ENCODE results near the gene TMEM80. TPM values are rescaled to one million over a fixed set of nuclear protein-coding genes. Genes with fewer than 3 reads are reported as not detected.

The TMEM80 gene
- total and polyA plus RNA-seq, 9 of the 15 experiments (the other 6 are each of a cell fraction or from before 2014, with no cell fraction given): 5.1 to 30.1 (median 12.4) TPM

DNA sequence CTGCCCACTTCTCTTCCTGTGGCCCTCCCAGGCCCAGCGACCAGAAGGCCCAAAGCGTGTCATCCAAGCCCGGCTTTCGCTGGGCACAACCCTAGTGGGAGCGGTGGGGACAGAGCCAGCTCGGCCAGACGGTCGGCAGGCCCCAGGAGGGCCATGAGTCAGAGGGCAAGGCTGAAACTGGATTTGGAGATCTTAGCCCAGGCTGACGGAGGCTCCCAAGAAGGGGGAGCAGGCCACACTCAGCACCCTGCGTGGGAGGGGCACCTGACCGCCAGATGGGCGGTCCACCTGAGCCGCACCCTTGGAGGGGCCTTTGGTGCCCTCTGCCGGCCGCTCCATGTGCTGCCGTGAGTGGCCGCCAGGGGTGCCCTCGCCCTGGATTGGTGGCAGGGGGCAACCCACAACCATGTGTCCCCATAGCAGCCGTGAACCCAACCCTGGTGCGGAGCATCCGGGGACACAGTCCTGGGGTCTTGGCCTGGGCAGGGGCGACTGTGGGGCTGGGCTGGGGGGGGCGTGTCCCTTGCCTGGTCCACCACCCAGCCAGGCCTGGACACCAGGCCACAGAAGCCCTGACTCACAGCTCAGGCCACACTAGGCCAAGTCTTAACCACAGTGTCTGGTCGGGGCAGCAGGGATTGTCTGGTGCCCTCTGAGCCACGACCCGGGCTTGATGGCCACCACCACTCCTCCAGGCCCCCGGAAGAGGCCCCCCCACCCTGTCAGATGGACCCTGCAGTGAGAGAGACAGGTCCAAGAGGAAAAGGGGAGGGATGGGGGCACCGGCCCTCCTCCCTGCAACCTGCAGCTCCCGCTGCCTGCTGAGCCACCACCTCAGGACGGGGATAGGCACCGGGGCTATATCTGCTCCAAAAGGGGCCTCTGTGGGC, 32.5 kb downstream of the TMEM80 start (continued):
- TF ChIP-seq, protein P1, sequence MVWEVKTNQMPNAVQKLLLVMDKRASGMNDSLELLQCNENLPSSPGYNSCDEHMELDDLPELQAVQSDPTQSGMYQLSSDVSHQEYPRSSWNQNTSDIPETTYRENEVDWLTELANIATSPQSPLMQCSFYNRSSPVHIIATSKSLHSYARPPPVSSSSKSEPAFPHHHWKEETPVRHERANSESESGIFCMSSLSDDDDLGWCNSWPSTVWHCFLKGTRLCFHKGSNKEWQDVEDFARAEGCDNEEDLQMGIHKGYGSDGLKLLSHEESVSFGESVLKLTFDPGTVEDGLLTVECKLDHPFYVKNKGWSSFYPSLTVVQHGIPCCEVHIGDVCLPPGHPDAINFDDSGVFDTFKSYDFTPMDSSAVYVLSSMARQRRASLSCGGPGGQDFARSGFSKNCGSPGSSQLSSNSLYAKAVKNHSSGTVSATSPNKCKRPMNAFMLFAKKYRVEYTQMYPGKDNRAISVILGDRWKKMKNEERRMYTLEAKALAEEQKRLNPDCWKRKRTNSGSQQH (CRISPR knock-in tag; IDR thresholded peaks at IDR 0.05): no peak
- TF ChIP-seq RBM14 (IDR thresholded peaks at IDR 0.05; ENCODE audit: borderline replicate concordance, insufficient read depth, low read depth, low read length) (no peak), CREB1 (IDR thresholded peaks at IDR 0.05) (peak; percentile 48; the same call in 1 of the 2 replicates), CREB1 (CRISPR knock-in tag; IDR thresholded peaks at IDR 0.05) (peak; percentile 60; the same call in 1 of the 2 replicates), NRF1 (conservative IDR thresholded peaks at IDR 0.05 in 1 of 2, IDR thresholded peaks at IDR 0.05 in 1 of 2) (peak; percentile 62 to 75), HNRNPLL (IDR thresholded peaks at IDR 0.05; ENCODE audit: low read depth, low read length, poor library complexity, severe bottlenecking) (no peak), POLR2AphosphoS5 (IDR thresholded peaks at IDR 0.05; ENCODE audit: control insufficient read depth, insufficient read depth, low read depth, low read length) (peak; percentile 20; the same call in 1 of the 2 replicates), SMAD4 (CRISPR knock-in tag; conservative IDR thresholded peaks at IDR 0.05) (peak; percentile 71), NONO (IDR thresholded peaks at IDR 0.05; ENCODE audit: low read depth in 2 of 2, low read length in 1 of 2) (peak in 1 of 2 experiments; percentile 42; a peak in 1 of 4 replicates), ADNP (tag; IDR thresholded peaks at IDR 0.05) (no peak), ATF7 (IDR thresholded peaks at IDR 0.05) (peak; percentile 55; the same call in 1 of the 2 replicates), ETV5 (CRISPR knock-in tag; IDR thresholded peaks at IDR 0.05; ENCODE audit: low read depth) (no peak; the same call in 1 of the 2 replicates), ZNF408 (CRISPR knock-in tag; IDR thresholded peaks at IDR 0.05; ENCODE audit: low read depth) (no peak)
- TF ChIP-seq, protein P2, sequence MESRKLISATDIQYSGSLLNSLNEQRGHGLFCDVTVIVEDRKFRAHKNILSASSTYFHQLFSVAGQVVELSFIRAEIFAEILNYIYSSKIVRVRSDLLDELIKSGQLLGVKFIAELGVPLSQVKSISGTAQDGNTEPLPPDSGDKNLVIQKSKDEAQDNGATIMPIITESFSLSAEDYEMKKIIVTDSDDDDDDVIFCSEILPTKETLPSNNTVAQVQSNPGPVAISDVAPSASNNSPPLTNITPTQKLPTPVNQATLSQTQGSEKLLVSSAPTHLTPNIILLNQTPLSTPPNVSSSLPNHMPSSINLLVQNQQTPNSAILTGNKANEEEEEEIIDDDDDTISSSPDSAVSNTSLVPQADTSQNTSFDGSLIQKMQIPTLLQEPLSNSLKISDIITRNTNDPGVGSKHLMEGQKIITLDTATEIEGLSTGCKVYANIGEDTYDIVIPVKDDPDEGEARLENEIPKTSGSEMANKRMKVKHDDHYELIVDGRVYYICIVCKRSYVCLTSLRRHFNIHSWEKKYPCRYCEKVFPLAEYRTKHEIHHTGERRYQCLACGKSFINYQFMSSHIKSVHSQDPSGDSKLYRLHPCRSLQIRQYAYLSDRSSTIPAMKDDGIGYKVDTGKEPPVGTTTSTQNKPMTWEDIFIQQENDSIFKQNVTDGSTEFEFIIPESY (CRISPR knock-in tag; IDR thresholded peaks at IDR 0.05): peak; percentile 91
- TF ChIP-seq, protein P3, sequence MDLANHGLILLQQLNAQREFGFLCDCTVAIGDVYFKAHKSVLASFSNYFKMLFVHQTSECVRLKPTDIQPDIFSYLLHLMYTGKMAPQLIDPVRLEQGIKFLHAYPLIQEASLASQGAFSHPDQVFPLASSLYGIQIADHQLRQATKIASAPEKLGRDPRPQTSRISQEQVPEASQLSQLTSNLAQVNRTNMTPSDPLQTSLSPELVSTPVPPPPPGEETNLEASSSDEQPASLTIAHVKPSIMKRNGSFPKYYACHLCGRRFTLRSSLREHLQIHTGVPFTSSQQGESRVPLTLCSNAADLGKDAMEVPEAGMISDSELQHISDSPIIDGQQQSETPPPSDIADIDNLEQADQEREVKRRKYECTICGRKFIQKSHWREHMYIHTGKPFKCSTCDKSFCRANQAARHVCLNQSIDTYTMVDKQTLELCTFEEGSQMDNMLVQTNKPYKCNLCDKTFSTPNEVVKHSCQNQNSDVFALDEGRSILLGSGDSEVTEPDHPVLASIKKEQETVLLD (IDR thresholded peaks at IDR 0.05): peak; percentile 33; the same call in 1 of the 2 replicates
- TF ChIP-seq, protein P4, sequence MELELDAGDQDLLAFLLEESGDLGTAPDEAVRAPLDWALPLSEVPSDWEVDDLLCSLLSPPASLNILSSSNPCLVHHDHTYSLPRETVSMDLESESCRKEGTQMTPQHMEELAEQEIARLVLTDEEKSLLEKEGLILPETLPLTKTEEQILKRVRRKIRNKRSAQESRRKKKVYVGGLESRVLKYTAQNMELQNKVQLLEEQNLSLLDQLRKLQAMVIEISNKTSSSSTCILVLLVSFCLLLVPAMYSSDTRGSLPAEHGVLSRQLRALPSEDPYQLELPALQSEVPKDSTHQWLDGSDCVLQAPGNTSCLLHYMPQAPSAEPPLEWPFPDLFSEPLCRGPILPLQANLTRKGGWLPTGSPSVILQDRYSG (tag; conservative IDR thresholded peaks at IDR 0.05; ENCODE audit: low read depth): no peak
- TF ChIP-seq, protein P5, sequence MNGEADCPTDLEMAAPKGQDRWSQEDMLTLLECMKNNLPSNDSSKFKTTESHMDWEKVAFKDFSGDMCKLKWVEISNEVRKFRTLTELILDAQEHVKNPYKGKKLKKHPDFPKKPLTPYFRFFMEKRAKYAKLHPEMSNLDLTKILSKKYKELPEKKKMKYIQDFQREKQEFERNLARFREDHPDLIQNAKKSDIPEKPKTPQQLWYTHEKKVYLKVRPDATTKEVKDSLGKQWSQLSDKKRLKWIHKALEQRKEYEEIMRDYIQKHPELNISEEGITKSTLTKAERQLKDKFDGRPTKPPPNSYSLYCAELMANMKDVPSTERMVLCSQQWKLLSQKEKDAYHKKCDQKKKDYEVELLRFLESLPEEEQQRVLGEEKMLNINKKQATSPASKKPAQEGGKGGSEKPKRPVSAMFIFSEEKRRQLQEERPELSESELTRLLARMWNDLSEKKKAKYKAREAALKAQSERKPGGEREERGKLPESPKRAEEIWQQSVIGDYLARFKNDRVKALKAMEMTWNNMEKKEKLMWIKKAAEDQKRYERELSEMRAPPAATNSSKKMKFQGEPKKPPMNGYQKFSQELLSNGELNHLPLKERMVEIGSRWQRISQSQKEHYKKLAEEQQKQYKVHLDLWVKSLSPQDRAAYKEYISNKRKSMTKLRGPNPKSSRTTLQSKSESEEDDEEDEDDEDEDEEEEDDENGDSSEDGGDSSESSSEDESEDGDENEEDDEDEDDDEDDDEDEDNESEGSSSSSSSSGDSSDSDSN (IDR thresholded peaks at IDR 0.05; ENCODE audit: borderline replicate concordance in 1 of 2, low read depth in 2 of 2, low read length in 2 of 2): peak; percentile 26 to 45; a peak in 1 of 4 replicates
